ENCODE data around the gene ZNF768.

GRCh38 chr16:30499284-30499683 is 27.1 kb downstream of the ZNF768 start:
- TF ChIP-seq, protein P1, sequence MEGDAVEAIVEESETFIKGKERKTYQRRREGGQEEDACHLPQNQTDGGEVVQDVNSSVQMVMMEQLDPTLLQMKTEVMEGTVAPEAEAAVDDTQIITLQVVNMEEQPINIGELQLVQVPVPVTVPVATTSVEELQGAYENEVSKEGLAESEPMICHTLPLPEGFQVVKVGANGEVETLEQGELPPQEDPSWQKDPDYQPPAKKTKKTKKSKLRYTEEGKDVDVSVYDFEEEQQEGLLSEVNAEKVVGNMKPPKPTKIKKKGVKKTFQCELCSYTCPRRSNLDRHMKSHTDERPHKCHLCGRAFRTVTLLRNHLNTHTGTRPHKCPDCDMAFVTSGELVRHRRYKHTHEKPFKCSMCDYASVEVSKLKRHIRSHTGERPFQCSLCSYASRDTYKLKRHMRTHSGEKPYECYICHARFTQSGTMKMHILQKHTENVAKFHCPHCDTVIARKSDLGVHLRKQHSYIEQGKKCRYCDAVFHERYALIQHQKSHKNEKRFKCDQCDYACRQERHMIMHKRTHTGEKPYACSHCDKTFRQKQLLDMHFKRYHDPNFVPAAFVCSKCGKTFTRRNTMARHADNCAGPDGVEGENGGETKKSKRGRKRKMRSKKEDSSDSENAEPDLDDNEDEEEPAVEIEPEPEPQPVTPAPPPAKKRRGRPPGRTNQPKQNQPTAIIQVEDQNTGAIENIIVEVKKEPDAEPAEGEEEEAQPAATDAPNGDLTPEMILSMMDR (IDR thresholded peaks at IDR 0.05): no peak
- TF ChIP-seq POLR2A (IDR thresholded peaks at IDR 0.05): no peak

Data from esophagus squamous epithelium (tissue), 4 donors.